ENCODE results near the gene FLNB. TPM values are rescaled to one million over a fixed set of nuclear protein-coding genes. Genes with fewer than 3 reads are reported as not detected.

Gene FLNB
- total and polyA plus RNA-seq, 2 of the 4 experiments (the other 2 are of a cell fraction), result 78.0 to 136 TPM

GRCh38 chr3:58112185-58112535, 103.9 kb downstream of the FLNB start:
- H4K91ac ChIP-seq (ENCODE audit: insufficient read depth, low read depth, low read length), result no peak overlapping the region

More at GRCh38 chr3:58112185-58112535, 103.9 kb downstream of the FLNB start:
- H4K8ac ChIP-seq (ENCODE audit: low read depth in 2 of 2, low read length in 2 of 2), result no peak overlapping the region
- no peak overlapping the region for H2AFZ ChIP-seq (replicated peaks; ENCODE audit: low read length, poor library complexity)
- no peak for TF ChIP-seq MXI1 (IDR thresholded peaks at IDR 0.05; ENCODE audit: borderline replicate concordance, low read depth, low read length)
- no peak for TF ChIP-seq RAD21 (IDR thresholded peaks at IDR 0.05; ENCODE audit: low read length)
- no peak for TF ChIP-seq CEBPB (IDR thresholded peaks at IDR 0.05; ENCODE audit: low read depth, low read length)
- TF ChIP-seq USF2 (IDR thresholded peaks at IDR 0.05; ENCODE audit: low read depth, low read length), result no peak
- TF ChIP-seq POLR2A (IDR thresholded peaks at IDR 0.05; ENCODE audit: low read depth, low read length), result no peak
- no peak for TF ChIP-seq MAZ (IDR thresholded peaks at IDR 0.05; ENCODE audit: borderline replicate concordance, low read depth, low read length)
- no peak for TF ChIP-seq MAFK (IDR thresholded peaks at IDR 0.05; ENCODE audit: low read depth, low read length)
- TF ChIP-seq CHD1 (IDR thresholded peaks at IDR 0.05; ENCODE audit: low read depth, low read length), result no peak
- TF ChIP-seq NFE2L2 (IDR thresholded peaks at IDR 0.05; ENCODE audit: low read depth, low read length), result no peak
- TF ChIP-seq ELK1 (IDR thresholded peaks at IDR 0.05; ENCODE audit: borderline replicate concordance, low read depth, low read length), result no peak
- TF ChIP-seq RFX5 (IDR thresholded peaks at IDR 0.05; ENCODE audit: low read depth, low read length), result no peak
- TF ChIP-seq FOS (IDR thresholded peaks at IDR 0.05; ENCODE audit: low read depth, low read length), result no peak
- TF ChIP-seq RCOR1 (IDR thresholded peaks at IDR 0.05; ENCODE audit: insufficient replicate concordance, low read length), result no peak
- no peak for TF ChIP-seq BHLHE40 (IDR thresholded peaks at IDR 0.05; ENCODE audit: low read depth, low read length)
- no peak for TF ChIP-seq CTCF (conservative IDR thresholded peaks at IDR 0.05; ENCODE audit: low read depth, low read length)
- no peak for TF ChIP-seq SMC3 (IDR thresholded peaks at IDR 0.05; ENCODE audit: low read depth, low read length)
- POLR2A ChIA-PET (ENCODE audit: unreplicated experiment), result no interaction called here
- intact Hi-C loops (cut with micrococcal nuclease), result loop anchor here (10.0 kb wide), 1 partner anchor 247 kb away; no protein-coding TSS in a partner anchor
- no peaks in the 10 kb centered on the region for H3K9me3 ChIP-seq (ENCODE audit: control insufficient read depth, insufficient read depth, low read length)
- H3K56ac ChIP-seq (ENCODE audit: extremely low read depth, insufficient read depth, low read length), result no peak overlapping the region
- no peak overlapping the region for H3K4me2 ChIP-seq (ENCODE audit: low read depth, low read length)
- H3K4ac ChIP-seq (ENCODE audit: low read depth, low read length), result no peak overlapping the region
- no peak overlapping the region for H4K5ac ChIP-seq (ENCODE audit: low read depth, low read length)
- no peak overlapping the region for H2AK9ac ChIP-seq (replicated peaks; ENCODE audit: low read depth, low read length, poor library complexity)
- DNase-seq (no peak), ATAC-seq (ENCODE audit: low read depth) (no peak)
- dilution Hi-C loops (cut with HindIII; ENCODE audit: low sequenced_read_pairs, unreplicated experiment), result no loop called here
- peaks cover 24% of the 10 kb centered on the region for H3K9me1 ChIP-seq (ENCODE audit: insufficient read depth, low read length)
- peaks cover 6% of the 10 kb centered on the region; the same call in 1 of the 2 replicates for H4K20me1 ChIP-seq (ENCODE audit: insufficient read depth, low read length)
- H3K27me3 ChIP-seq (ENCODE audit: control insufficient read depth, insufficient read depth, low read length), result no peaks in the 10 kb centered on the region
- no peak overlapping the region for H2BK15ac ChIP-seq (ENCODE audit: low read depth, low read length)
- no peak overlapping the region for H2BK20ac ChIP-seq (ENCODE audit: low read depth, low read length)
- H2AK5ac ChIP-seq (ENCODE audit: low read depth, low read length), result no peak overlapping the region
- peaks cover 5% of the 10 kb centered on the region; the same call in 1 of the 2 replicates for H3K4me1 ChIP-seq (ENCODE audit: control insufficient read depth, insufficient read depth, low read length)
- peaks cover 32 to 58% of the 10 kb centered on the region in 2 experiments for H3K79me1 ChIP-seq (ENCODE audit: low read depth in 1 of 2, low read length in 2 of 2)
- no peak overlapping the region for H2BK5ac ChIP-seq (ENCODE audit: low read depth, low read length, poor library complexity, severe bottlenecking)
- no peak overlapping the region for H3K4me3 ChIP-seq (ENCODE audit: insufficient read depth, low read depth, low read length)
- no peak overlapping the region for H3K9ac ChIP-seq (ENCODE audit: low read depth, low read length)
- CTCF ChIA-PET, result no interaction called here
- H3K14ac ChIP-seq (replicated peaks; ENCODE audit: low read depth, low read length), result no peak overlapping the region
- WGBS, 2 experiments (ENCODE audit: extremely low coverage in 2 of 2, insufficient read length in 1 of 2), result no CpG with 5 or more reads among the region's 6 CpGs
- no peak overlapping the region for H3K18ac ChIP-seq (ENCODE audit: low read depth, low read length)
- H3K23ac ChIP-seq (ENCODE audit: low read depth, low read length), result no peak overlapping the region
- peaks cover 71% of the 10 kb centered on the region for H3K36me3 ChIP-seq (ENCODE audit: control insufficient read depth, insufficient read depth, low read length)
- in situ Hi-C loops (cut with MboI; ENCODE audit: low sequenced_read_pairs), result no loop called here
- H2BK120ac ChIP-seq (ENCODE audit: low read depth, low read length), result no peak overlapping the region
- no TSS peak for BruUV-seq (replicated peaks)
- no peak overlapping the region for H3K27ac ChIP-seq (ENCODE audit: insufficient read depth, low read length)
